Measurements from ENCODE around the gene PIP5K1B.

PIP5K1B gene

DNA sequence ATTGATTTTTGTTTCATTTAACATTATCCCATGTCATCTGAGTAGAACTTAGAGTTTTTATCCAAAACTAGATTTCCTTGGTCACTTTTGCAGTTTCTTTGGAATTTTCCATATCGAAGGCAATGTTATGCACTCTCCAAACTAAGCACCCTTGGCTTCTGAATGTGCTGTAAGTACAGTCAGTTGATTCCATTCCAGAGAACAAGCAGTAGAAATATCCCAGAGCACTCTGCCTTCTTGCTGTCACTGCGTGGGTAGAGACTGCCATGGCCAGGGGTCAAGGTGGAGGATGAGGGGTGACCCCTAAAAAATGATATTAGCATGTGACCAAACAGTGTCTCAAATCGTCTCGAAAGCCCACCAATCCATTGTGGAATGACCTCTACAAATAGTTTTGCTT, 36.2 kb downstream of the PIP5K1B start:
- TF ChIP-seq, protein P1, sequence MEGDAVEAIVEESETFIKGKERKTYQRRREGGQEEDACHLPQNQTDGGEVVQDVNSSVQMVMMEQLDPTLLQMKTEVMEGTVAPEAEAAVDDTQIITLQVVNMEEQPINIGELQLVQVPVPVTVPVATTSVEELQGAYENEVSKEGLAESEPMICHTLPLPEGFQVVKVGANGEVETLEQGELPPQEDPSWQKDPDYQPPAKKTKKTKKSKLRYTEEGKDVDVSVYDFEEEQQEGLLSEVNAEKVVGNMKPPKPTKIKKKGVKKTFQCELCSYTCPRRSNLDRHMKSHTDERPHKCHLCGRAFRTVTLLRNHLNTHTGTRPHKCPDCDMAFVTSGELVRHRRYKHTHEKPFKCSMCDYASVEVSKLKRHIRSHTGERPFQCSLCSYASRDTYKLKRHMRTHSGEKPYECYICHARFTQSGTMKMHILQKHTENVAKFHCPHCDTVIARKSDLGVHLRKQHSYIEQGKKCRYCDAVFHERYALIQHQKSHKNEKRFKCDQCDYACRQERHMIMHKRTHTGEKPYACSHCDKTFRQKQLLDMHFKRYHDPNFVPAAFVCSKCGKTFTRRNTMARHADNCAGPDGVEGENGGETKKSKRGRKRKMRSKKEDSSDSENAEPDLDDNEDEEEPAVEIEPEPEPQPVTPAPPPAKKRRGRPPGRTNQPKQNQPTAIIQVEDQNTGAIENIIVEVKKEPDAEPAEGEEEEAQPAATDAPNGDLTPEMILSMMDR (conservative IDR thresholded peaks at IDR 0.05; ENCODE audit: control insufficient read depth, insufficient read depth, low read depth, low read length) = no peak
- no peak for DNase-seq (ENCODE audit: low read depth)

DNA sequence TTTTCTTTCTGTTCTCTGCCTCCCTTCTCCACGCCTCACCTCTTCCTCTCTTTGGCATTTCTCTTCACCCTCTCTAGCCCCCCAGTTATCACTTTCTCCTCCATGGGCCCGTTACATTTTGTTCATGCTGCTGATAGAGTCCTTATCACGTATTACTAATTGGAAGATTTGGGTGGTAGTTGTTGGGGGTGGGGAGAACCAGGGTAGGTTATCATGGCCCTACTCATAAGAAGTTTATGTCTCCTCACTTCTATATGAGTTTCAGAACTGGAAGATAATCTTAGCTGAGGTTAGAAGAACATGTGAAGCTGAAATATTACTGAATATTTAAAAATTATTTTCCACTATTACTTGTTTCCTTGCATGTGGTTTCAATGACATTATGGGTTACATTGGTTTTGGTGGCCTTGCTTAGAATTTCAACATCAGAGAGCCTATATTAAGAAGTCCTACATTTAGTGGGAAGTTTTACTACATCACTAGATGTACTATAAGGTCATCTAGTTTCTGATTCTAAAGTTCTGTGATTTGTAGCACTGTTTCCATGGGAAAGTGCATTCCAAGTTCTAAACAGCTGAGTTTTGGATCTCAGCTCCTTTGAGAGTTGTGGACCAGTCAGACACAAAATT, 36.8 kb downstream of the PIP5K1B start:
- TF ChIP-seq, protein P1 (conservative IDR thresholded peaks at IDR 0.05; ENCODE audit: control insufficient read depth, insufficient read depth, low read depth, low read length) = no peak
- no peak overlapping the region for H3K4me3 ChIP-seq (ENCODE audit: control insufficient read depth, low read depth, low read length)
- no peak for DNase-seq (ENCODE audit: low read depth)

More for the DNA sequence above, 36.2 kb downstream of the PIP5K1B start:
- H3K4me3 ChIP-seq (ENCODE audit: control insufficient read depth, low read depth, low read length) = no peak overlapping the region

DNA sequence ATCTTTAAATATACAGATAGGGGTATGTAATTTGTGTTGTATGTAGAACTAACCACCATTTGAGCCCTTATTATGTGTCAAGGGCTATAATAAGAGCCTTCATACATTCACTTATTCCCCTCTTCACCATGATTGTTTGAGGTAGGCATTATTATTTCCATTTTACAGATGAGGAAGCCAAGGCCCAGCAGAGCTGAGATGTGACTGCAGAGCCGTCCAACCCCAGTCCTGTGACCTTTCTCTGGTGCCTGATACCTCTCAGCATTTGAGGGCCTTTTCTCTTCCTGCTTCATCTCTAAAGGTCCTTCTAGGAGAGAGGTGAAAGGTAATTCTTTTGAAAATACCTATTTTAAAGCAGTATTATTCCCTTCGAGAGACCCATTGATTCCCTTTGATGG, 37.3 kb downstream of the PIP5K1B start:
- H3K4me3 ChIP-seq (ENCODE audit: control insufficient read depth, low read depth, low read length) = no peak overlapping the region
- no peak for DNase-seq (ENCODE audit: low read depth)
- TF ChIP-seq, protein P1 (conservative IDR thresholded peaks at IDR 0.05; ENCODE audit: control insufficient read depth, insufficient read depth, low read depth, low read length) = no peak

DNA sequence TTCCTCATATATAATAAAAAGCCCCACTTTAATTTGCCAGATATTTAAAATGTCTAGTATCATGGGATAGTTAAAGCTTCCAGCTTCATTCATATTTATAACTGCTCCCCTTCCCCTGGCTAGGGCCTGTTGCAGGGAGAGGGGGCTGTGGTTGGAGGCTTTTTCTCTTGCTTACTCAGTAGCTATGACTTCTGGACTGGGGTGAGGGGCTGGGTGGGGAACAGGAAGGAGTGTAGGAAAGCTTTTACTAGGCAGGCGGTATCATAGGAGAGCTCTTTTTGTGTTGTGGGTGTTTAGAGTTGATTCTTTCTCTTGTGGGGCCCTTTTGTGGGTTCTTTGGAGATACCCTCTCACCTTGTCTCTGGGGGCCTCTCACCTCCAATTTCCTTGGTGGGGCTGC, 39.4 kb downstream of the PIP5K1B start:
- H3K4me3 ChIP-seq (ENCODE audit: control insufficient read depth, low read depth, low read length) = no peak overlapping the region
- TF ChIP-seq, protein P1 (conservative IDR thresholded peaks at IDR 0.05; ENCODE audit: control insufficient read depth, insufficient read depth, low read depth, low read length) = no peak
- no peak for DNase-seq (ENCODE audit: low read depth)

DNA sequence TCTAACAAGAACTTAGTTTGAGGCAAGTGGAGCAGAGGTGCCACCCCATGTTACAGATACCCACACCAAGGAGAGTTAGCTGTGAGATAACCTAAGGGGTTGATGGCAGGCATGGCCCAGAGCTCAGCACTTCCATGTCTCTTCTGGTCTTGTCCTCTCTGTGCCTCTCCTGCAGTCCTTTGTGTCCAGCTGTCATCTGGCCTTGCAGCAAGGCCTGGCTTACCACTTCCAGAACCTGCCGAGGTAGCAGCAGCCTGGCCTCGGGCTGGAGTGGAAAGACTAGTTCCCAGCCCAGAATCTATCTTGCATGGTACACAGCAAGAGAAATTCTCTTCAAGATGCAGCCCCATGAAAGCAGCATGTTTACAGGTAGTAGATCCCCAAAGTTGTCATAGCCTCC, 41.5 kb downstream of the PIP5K1B start:
- H3K4me3 ChIP-seq (ENCODE audit: control insufficient read depth, low read depth, low read length) = no peak overlapping the region
- TF ChIP-seq, protein P1 (conservative IDR thresholded peaks at IDR 0.05; ENCODE audit: control insufficient read depth, insufficient read depth, low read depth, low read length) = no peak
- DNase-seq (ENCODE audit: low read depth) = no peak

DNA sequence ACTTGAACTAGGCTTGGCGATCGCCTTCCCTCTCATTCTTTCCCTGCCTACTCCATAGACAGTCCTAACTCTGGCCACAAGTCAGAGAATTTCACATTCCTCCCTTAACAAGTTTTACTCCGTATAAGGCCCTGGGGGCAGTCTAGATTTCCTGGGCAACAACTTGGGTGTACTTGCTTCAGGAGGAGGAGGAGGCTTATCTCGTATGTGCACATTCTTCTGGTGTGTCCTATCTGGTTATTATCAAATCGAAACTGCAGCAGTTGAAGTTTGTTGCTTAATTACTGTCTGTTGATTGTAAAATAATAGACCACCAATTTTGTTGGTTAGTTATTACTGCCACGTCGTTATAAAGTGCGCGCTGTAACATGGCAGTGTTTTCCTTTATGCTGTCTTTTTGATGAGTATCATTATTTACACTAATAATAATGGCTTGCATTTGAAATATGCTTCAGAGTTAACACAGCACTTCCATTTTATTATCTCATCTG, 42.0 kb downstream of the PIP5K1B start:
- no peak for DNase-seq (ENCODE audit: low read depth)
- TF ChIP-seq, protein P1 (conservative IDR thresholded peaks at IDR 0.05; ENCODE audit: control insufficient read depth, insufficient read depth, low read depth, low read length) = no peak
- H3K4me3 ChIP-seq (ENCODE audit: control insufficient read depth, low read depth, low read length) = no peak overlapping the region

Data from fibroblast of mammary gland (primary cell).